Peyer's patch (tissue), 4 donors: ENCODE data around the gene SARM1. TPM values are rescaled to one million over a fixed set of nuclear protein-coding genes. Genes with fewer than 3 reads are reported as not detected.

ENCODE experiments used
- DNase-seq, 3 donors: peaks; one replicate each; pipeline ENCODE4 v3.0.0-alpha.2; 2017 to 2019
- H3K27ac ChIP-seq, 4 donors: fragments of 200-600 bp; sonication (generic); one replicate each; pipeline ENCODE4 v1.5.1; 2016 to 2019
- H3K27me3 ChIP-seq, 2 donors: fragments of 200-600 bp; sonication (generic); one replicate each; pipeline ENCODE4 v1.5.1; 2019
- H3K36me3 ChIP-seq, 3 donors: fragments of 200-600 bp; sonication (generic); one replicate each; pipeline ENCODE4 v1.5.1; 2016 to 2019
- H3K4me1 ChIP-seq, 4 donors: fragments of 200-600 bp; sonication (generic); one replicate each; pipeline ENCODE4 v1.5.1; 2016 to 2019
- H3K4me3 ChIP-seq, 4 donors: fragments of 200-600 bp; sonication (generic); 1 replicate in 3 of 4; 2 replicates in 1 of 4; pipeline ENCODE4 v1.5.1; 2016 to 2019; ENCODE audit warnings: mild to moderate bottlenecking in 1 of 4
- H3K9me3 ChIP-seq, 4 donors: fragments of 200-600 bp; sonication (generic); one replicate each; pipeline ENCODE4 v1.5.1; 2016 to 2019; ENCODE audit warnings: mild to moderate bottlenecking in 1 of 4
- POLR2A ChIP-seq, 2 donors: fragments of 450-650 bp; IDR thresholded peaks; one replicate each; pipeline ENCODE4 v1.5.1; 2017; ENCODE audit warnings: antibody characterized with exemption in 2 of 2, mild to moderate bottlenecking in 2 of 2, moderate library complexity in 2 of 2
- total RNA-seq, 4 donors: library from RNA; depleted of rRNA; stranded (reverse); fragments of >200 nt; gene quantifications; one replicate each; pipeline ENCODE4 v1.1.0, GENCODE V29; 2016
- TF ChIP-seq, protein P1 (sequence below), 6 experiments: fragments of 450-650 bp in 4 of 6; fragments of 200-600 bp in 2 of 6; sonication (generic) in 1 of 6; IDR thresholded peaks; one replicate each; pipeline ENCODE4 v1.5.1; 2017 to 2019; ENCODE audit warnings: antibody characterized with exemption in 6 of 6, mild to moderate bottlenecking in 3 of 6, moderate library complexity in 1 of 6

Gene SARM1
- total RNA-seq, 4 donors from 2014 or later, result 12.8 to 37.6 (median 24.6) TPM

DNA sequence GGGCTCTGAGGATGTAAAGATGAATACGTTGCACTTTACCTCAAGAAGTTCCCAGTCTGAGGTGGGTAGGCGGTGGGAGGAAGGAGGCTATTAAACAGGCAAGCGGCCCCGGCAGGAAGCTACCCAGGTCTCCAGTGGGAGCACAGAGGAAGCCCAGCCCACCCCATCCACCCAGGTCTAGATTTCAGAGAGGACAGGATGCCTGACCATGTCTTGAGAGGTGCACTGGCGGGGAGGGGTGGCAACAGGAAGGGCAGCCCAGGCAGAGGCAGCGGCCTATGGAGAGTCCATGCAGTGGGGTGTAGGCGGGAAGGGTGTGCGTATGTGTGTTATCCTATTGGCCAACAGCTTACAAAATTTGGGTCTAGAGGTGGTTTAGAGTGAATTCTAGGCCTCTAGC, 13.9 kb downstream of the SARM1 start:
- peak overlapping the region; percentile 46 to 65 (median 58) for H3K4me3 ChIP-seq

DNA sequence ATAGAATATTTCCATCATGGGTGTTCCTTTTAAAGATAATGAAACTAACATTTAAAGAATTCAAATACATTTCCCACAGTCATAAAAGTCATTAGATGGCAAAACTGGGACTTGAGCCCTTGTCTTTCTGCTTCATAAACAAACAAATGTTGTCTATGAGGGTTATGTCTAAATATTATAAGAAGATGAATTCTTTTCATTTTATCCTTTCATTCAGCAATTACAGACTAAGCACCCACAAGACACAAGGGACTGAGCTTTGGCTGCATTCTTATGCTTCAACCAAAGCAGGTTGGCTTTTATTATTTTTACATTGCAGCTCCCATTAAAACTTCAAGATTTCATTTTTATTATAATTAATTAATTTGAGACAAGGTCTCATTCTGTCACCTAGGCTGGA, 14.9 kb downstream of the SARM1 start:
- Histone ChIP-seq H3K9me3 (no peaks in the 10 kb centered on the region), H3K4me1 (peaks cover 0 to 18% (median 4%) of the 10 kb centered on the region in 4 donors), H3K36me3 (peaks cover 0 to 35% (median 0%) of the 10 kb centered on the region in 3 donors), H3K27ac (no peak overlapping the region), H3K27me3 (no peaks in the 10 kb centered on the region), H3K4me3 (no peak overlapping the region)
- DNase-seq, result no peak
- no peak for TF ChIP-seq POLR2A (IDR thresholded peaks at IDR 0.05)
- TF ChIP-seq, protein P1, sequence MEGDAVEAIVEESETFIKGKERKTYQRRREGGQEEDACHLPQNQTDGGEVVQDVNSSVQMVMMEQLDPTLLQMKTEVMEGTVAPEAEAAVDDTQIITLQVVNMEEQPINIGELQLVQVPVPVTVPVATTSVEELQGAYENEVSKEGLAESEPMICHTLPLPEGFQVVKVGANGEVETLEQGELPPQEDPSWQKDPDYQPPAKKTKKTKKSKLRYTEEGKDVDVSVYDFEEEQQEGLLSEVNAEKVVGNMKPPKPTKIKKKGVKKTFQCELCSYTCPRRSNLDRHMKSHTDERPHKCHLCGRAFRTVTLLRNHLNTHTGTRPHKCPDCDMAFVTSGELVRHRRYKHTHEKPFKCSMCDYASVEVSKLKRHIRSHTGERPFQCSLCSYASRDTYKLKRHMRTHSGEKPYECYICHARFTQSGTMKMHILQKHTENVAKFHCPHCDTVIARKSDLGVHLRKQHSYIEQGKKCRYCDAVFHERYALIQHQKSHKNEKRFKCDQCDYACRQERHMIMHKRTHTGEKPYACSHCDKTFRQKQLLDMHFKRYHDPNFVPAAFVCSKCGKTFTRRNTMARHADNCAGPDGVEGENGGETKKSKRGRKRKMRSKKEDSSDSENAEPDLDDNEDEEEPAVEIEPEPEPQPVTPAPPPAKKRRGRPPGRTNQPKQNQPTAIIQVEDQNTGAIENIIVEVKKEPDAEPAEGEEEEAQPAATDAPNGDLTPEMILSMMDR (IDR thresholded peaks at IDR 0.05), result no peak

More for the DNA sequence above, 13.9 kb downstream of the SARM1 start:
- no peaks in the 10 kb centered on the region for H3K9me3 ChIP-seq
- no peaks in the 10 kb centered on the region for H3K27me3 ChIP-seq
- H3K27ac ChIP-seq, result peak overlapping the region in 2 of 4 donors; percentile 75 to 85
- peak in 1 of 3 donors; percentile 24 for DNase-seq
- TF ChIP-seq POLR2A (IDR thresholded peaks at IDR 0.05), result no peak
- TF ChIP-seq, protein P1 (IDR thresholded peaks at IDR 0.05), result no peak
- peaks cover 0 to 26% (median 0%) of the 10 kb centered on the region in 3 donors for H3K36me3 ChIP-seq
- peaks cover 0 to 28% (median 4%) of the 10 kb centered on the region in 4 donors for H3K4me1 ChIP-seq

- H3K27ac ChIP-seq, result no peak overlapping the region
- peaks cover 0 to 15% (median 4%) of the 10 kb centered on the region in 4 donors for H3K4me1 ChIP-seq
- TF ChIP-seq, protein P1 (IDR thresholded peaks at IDR 0.05), result no peak
- TF ChIP-seq POLR2A (IDR thresholded peaks at IDR 0.05), result no peak
- H3K9me3 ChIP-seq, result no peaks in the 10 kb centered on the region
- H3K36me3 ChIP-seq, result peaks cover 0 to 48% (median 2%) of the 10 kb centered on the region in 3 donors
- H3K27me3 ChIP-seq, result no peaks in the 10 kb centered on the region
- DNase-seq, result peak in 1 of 3 donors; percentile 37
- no peak overlapping the region for H3K4me3 ChIP-seq
These were observed 16.6 kb downstream of the SARM1 start for GRCh38 chr17:28388106-28388505.

DNA sequence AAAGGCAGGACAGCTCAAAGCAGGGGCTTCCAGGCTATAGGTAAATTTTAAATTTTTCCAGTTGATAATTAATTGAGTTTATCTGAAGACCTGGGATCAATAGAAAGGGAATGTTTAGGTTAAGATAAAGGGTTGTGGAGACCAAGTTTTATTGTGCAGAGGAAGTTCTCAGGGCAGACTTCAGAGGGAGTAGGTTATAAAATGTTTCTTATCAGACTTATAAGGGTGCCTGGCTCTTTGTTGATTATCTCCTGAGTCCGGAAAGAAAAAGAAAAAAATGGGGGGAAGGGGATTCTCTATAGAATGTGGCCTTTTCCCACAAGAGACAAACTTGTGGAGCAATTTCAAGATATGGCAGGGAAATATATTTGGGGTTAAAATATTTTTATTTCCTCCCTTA, 18.6 kb downstream of the SARM1 start:
- no peak for DNase-seq
- no peak for TF ChIP-seq POLR2A (IDR thresholded peaks at IDR 0.05)
- TF ChIP-seq, protein P1 (IDR thresholded peaks at IDR 0.05), result no peak
- Histone ChIP-seq H3K4me1 (peaks cover 0 to 7% (median under 1%) of the 10 kb centered on the region in 4 donors), H3K27me3 (no peaks in the 10 kb centered on the region), H3K4me3 (no peak overlapping the region), H3K36me3 (peaks cover 0 to 64% (median 2%) of the 10 kb centered on the region in 3 donors), H3K9me3 (no peaks in the 10 kb centered on the region), H3K27ac (no peak overlapping the region)

- H3K9me3 ChIP-seq, result no peaks in the 10 kb centered on the region
- H3K36me3 ChIP-seq, result peaks cover 0 to 68% (median 2%) of the 10 kb centered on the region in 3 donors
- H3K27ac ChIP-seq, result no peak overlapping the region
- H3K4me3 ChIP-seq, result no peak overlapping the region
- no peaks in the 10 kb centered on the region for H3K27me3 ChIP-seq
- H3K4me1 ChIP-seq, result peaks cover 0 to 2% (median 0%) of the 10 kb centered on the region in 4 donors
- DNase-seq, result no peak
- TF ChIP-seq, protein P1 (IDR thresholded peaks at IDR 0.05), result no peak
- no peak for TF ChIP-seq POLR2A (IDR thresholded peaks at IDR 0.05)
These were observed 19.1 kb downstream of the SARM1 start for GRCh38 chr17:28390563-28390962.
